OCI-LY1 (cell line): ENCODE data around the gene TMEM95.

Experiments
- EZH2 ChIP-seq: fragments of 200-600 bp; sonication (generic), shearing (Covaris generic); IDR thresholded peaks from 2 replicates; pipeline ENCODE4 v1.8.0; 2017; ENCODE audit warnings: borderline replicate concordance, mixed run types, mild to moderate bottlenecking, antibody characterized with exemption, low read length, moderate library complexity, mixed read lengths
- TF ChIP-seq, protein P1 (sequence below): fragments of 200-600 bp; sonication (generic), shearing (Covaris generic); IDR thresholded peaks from 2 replicates; pipeline ENCODE4 v1.5.1; 2017; ENCODE audit warnings: mild to moderate bottlenecking, antibody characterized with exemption, low read length, moderate library complexity, mixed read lengths

DNA sequence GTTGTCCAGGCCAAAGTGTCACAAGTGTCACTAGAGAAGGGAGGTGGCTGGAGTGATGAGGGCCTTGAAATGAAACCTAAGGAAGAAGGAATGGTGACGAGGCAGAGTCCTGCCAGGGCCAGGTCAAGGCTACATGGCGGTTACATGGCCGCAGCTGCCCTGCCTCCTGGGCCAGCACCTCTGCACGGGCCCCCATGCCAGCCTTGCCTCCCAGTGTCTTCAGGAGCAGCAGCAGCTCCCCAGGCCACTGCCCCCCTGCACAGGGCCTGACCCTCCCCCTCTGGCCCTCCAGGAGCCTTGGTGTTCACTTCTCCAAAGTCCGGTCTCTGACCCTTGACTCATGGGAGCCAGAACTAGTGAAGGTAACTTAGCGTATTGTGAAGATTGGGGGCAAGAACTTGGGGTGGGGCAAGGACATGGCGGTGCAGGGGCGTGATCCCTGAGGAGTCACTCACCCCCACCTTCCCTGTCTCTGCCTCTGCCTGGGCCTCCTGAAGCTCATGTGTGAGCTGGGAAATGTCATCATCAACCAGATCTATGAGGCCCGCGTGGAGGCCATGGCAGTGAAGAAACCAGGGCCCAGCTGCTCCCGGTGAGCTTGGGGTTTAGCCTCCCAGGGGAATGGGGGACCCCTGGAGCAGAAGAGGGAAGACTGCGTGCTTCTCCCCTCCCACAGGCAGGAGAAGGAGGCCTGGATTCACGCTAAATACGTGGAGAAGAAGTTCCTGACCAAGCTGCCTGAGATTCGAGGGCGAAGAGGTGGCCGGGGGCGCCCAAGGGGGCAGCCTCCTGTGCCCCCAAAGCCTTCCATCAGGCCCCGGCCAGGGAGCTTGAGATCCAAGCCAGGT is 7.1 kb upstream of the TMEM95 start:
- TF ChIP-seq, protein P1, sequence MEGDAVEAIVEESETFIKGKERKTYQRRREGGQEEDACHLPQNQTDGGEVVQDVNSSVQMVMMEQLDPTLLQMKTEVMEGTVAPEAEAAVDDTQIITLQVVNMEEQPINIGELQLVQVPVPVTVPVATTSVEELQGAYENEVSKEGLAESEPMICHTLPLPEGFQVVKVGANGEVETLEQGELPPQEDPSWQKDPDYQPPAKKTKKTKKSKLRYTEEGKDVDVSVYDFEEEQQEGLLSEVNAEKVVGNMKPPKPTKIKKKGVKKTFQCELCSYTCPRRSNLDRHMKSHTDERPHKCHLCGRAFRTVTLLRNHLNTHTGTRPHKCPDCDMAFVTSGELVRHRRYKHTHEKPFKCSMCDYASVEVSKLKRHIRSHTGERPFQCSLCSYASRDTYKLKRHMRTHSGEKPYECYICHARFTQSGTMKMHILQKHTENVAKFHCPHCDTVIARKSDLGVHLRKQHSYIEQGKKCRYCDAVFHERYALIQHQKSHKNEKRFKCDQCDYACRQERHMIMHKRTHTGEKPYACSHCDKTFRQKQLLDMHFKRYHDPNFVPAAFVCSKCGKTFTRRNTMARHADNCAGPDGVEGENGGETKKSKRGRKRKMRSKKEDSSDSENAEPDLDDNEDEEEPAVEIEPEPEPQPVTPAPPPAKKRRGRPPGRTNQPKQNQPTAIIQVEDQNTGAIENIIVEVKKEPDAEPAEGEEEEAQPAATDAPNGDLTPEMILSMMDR: no peak
- no peak for TF ChIP-seq EZH2
